HG03039 (cell line): ENCODE data around the gene DBI.
"Not testable (repeated sequence)": the region's sequence is repeated elsewhere in the genome, so short reads cannot be mapped to it uniquely, and the experiment has no call there.

Source experiments
- ATAC-seq: cut with Tn5 transposase; IDR thresholded peaks from one replicate; pipeline ENCODE4 v1.9.1; 2021; ENCODE audit warnings: mild to moderate bottlenecking, moderate library complexity; ENCODE audit not compliant: unreplicated experiment

The DBI gene

GRCh38 chr2:119364798-119365197 is 2.0 kb upstream of the DBI start:
- no peak for ATAC-seq

GRCh38 chr2:119365436-119365835 is 1.3 kb upstream of the DBI start:
- no peak for ATAC-seq

GRCh38 chr2:119366161-119366648 is 572 bp upstream of the DBI start:
- no peak for ATAC-seq

- peak; percentile 25 for ATAC-seq
Observed at GRCh38 chr2:119367472-119368099, 809 bp downstream of the DBI start.

- ATAC-seq, result no peak
Observed at GRCh38 chr2:119369845-119370244, 3.1 kb downstream of the DBI start.

GRCh38 chr2:119371111-119371510 is 4.3 kb downstream of the DBI start:
- ATAC-seq, result no peak

- no peak for ATAC-seq
Observed at GRCh38 chr2:119372778-119373568, 6.2 kb downstream of the DBI start.

GRCh38 chr2:119373907-119374745 is 7.3 kb downstream of the DBI start:
- ATAC-seq, result not testable (repeated sequence)

GRCh38 chr2:119376406-119376805 is 9.6 kb downstream of the DBI start:
- ATAC-seq, result not testable (repeated sequence)

GRCh38 chr2:119376810-119377209 is 10.0 kb downstream of the DBI start:
- no peak for ATAC-seq

GRCh38 chr2:119377294-119377992 is 10.7 kb downstream of the DBI start:
- no peak for ATAC-seq

GRCh38 chr2:119377993-119378345 is 11.2 kb downstream of the DBI start:
- ATAC-seq, result no peak

- no peak for ATAC-seq
Observed at GRCh38 chr2:119378566-119378965, 11.8 kb downstream of the DBI start.

- no peak for ATAC-seq
Observed at GRCh38 chr2:119383410-119384140, 16.8 kb downstream of the DBI start.

GRCh38 chr2:119384971-119385370 is 18.2 kb downstream of the DBI start:
- no peak for ATAC-seq

- no peak for ATAC-seq
Observed at GRCh38 chr2:119385466-119385865, 18.7 kb downstream of the DBI start.

GRCh38 chr2:119387381-119388129 is 20.8 kb downstream of the DBI start:
- ATAC-seq, result peak; percentile 83

- ATAC-seq, result no peak
Observed at GRCh38 chr2:119389615-119390306, 23.0 kb downstream of the DBI start.
